ENCODE data around the gene FOXP2. TPM values are rescaled to one million over a fixed set of nuclear protein-coding genes. Genes with fewer than 3 reads are reported as not detected.

Gene FOXP2
- total and polyA plus RNA-seq, 9 of the 15 experiments (the other 6 are each of a cell fraction or from before 2014, with no cell fraction given) = not detected

DNA sequence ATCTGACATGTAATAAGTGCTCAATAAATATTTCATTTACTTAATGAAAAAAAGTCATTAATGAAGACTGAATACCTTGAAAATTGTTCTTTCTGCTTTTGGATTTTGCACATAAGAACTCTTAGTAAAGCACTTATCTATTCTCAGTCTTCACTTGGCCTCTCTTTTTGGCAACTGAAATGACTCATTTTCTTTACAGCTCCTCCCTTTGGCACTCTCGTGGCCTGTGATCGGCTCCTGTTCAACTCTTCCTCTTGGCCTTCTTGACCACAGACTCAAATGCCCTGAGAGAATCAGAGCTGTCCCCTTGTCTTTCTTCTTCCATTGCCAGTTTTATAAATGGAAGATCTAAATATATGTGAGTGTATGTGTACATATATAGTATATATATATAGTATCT, 54.2 kb downstream of the FOXP2 start (continued):
- TF ChIP-seq, protein P1, sequence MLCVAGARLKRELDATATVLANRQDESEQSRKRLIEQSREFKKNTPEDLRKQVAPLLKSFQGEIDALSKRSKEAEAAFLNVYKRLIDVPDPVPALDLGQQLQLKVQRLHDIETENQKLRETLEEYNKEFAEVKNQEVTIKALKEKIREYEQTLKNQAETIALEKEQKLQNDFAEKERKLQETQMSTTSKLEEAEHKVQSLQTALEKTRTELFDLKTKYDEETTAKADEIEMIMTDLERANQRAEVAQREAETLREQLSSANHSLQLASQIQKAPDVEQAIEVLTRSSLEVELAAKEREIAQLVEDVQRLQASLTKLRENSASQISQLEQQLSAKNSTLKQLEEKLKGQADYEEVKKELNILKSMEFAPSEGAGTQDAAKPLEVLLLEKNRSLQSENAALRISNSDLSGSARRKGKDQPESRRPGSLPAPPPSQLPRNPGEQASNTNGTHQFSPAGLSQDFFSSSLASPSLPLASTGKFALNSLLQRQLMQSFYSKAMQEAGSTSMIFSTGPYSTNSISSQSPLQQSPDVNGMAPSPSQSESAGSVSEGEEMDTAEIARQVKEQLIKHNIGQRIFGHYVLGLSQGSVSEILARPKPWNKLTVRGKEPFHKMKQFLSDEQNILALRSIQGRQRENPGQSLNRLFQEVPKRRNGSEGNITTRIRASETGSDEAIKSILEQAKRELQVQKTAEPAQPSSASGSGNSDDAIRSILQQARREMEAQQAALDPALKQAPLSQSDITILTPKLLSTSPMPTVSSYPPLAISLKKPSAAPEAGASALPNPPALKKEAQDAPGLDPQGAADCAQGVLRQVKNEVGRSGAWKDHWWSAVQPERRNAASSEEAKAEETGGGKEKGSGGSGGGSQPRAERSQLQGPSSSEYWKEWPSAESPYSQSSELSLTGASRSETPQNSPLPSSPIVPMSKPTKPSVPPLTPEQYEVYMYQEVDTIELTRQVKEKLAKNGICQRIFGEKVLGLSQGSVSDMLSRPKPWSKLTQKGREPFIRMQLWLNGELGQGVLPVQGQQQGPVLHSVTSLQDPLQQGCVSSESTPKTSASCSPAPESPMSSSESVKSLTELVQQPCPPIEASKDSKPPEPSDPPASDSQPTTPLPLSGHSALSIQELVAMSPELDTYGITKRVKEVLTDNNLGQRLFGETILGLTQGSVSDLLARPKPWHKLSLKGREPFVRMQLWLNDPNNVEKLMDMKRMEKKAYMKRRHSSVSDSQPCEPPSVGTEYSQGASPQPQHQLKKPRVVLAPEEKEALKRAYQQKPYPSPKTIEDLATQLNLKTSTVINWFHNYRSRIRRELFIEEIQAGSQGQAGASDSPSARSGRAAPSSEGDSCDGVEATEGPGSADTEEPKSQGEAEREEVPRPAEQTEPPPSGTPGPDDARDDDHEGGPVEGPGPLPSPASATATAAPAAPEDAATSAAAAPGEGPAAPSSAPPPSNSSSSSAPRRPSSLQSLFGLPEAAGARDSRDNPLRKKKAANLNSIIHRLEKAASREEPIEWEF (CRISPR knock-in tag; IDR thresholded peaks at IDR 0.05) = no peak
- TF ChIP-seq, protein P2, sequence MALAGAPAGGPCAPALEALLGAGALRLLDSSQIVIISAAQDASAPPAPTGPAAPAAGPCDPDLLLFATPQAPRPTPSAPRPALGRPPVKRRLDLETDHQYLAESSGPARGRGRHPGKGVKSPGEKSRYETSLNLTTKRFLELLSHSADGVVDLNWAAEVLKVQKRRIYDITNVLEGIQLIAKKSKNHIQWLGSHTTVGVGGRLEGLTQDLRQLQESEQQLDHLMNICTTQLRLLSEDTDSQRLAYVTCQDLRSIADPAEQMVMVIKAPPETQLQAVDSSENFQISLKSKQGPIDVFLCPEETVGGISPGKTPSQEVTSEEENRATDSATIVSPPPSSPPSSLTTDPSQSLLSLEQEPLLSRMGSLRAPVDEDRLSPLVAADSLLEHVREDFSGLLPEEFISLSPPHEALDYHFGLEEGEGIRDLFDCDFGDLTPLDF (CRISPR knock-in tag; IDR thresholded peaks at IDR 0.05) = no peak
- TF ChIP-seq TAL1 (IDR thresholded peaks at IDR 0.05) = no peak
- no peak for TF ChIP-seq ZNF175 (CRISPR knock-in tag; IDR thresholded peaks at IDR 0.05; ENCODE audit: low read depth)
